ENCODE results near the gene DNAH3. TPM values are rescaled to one million over a fixed set of nuclear protein-coding genes. Genes with fewer than 3 reads are reported as not detected.
"Not testable (repeated sequence)": the region's sequence is repeated elsewhere in the genome, so short reads cannot be mapped to it uniquely, and the experiment has no call there.

The DNAH3 gene
- polyA plus RNA-seq, 2 of the 4 experiments (the other 2 are of a cell fraction) = 0.37 to 0.81 TPM

- Histone ChIP-seq H3K9me3 (no peaks in the 10 kb centered on the region), H3K4me2 (no peak overlapping the region), H3K4me3 (no peak overlapping the region), H3K27ac (no peak overlapping the region), H3K4me1 (no peaks in the 10 kb centered on the region)
- TF ChIP-seq E2F6 (IDR thresholded peaks at IDR 0.05; ENCODE audit: borderline replicate concordance, low read depth) (no peak), RAD21 (conservative IDR thresholded peaks at IDR 0.05 in 1 of 2, IDR thresholded peaks at IDR 0.05 in 1 of 2) (no peak), PBX3 (IDR thresholded peaks at IDR 0.05) (no peak), RNF2 (IDR thresholded peaks at IDR 0.05; ENCODE audit: borderline replicate concordance, low read depth) (no peak), GATA3 (IDR thresholded peaks at IDR 0.05; ENCODE audit: borderline replicate concordance) (no peak), FOSL2 (IDR thresholded peaks at IDR 0.05) (no peak), FOSL2 (CRISPR knock-in tag; IDR thresholded peaks at IDR 0.05) (no peak)
- TF ChIP-seq, protein P1, sequence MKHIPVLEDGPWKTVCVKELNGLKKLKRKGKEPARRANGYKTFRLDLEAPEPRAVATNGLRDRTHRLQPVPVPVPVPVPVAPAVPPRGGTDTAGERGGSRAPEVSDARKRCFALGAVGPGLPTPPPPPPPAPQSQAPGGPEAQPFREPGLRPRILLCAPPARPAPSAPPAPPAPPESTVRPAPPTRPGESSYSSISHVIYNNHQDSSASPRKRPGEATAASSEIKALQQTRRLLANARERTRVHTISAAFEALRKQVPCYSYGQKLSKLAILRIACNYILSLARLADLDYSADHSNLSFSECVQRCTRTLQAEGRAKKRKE (CRISPR knock-in tag; IDR thresholded peaks at IDR 0.05; ENCODE audit: low read depth) = no peak
- POLR2A ChIA-PET = no interaction called here
- DNase-seq (ENCODE audit: low read depth in 1 of 2, low spot score in 1 of 2) (no peak), FAIRE-seq (no peak), ATAC-seq (no peak)
- WGBS (ENCODE audit: missing lambda C conversion rate) = 58% methylated on average over 7 of the region's 7 CpGs
- CTCF ChIA-PET = interaction anchor here (0.8 to 2.4 kb wide), 2 partner anchors 32 to 41 kb away, joined by 3 to 7 read pairs; no protein-coding TSS in a partner anchor
Measured at GRCh38 chr16:21125191-21125590, 25.5 kb downstream of the DNAH3 start.

- Histone ChIP-seq H3K4me2 (no peak overlapping the region), H3K27ac (no peak overlapping the region), H3K9me3 (0 out of 3 replicates have a peak, but pooled peaks cover 12% of the 10 kb centered on the region), H3K4me3 (no peak overlapping the region), H3K4me1 (no peaks in the 10 kb centered on the region)
- DNase-seq (ENCODE audit: low read depth in 1 of 2, low spot score in 1 of 2) (no peak), FAIRE-seq (no peak), ATAC-seq (no peak)
- TF ChIP-seq HOXB13 (CRISPR knock-in tag; IDR thresholded peaks at IDR 0.05; ENCODE audit: low read depth) = no peak
- CTCF ChIA-PET = interaction anchor here (0.9 to 1.4 kb wide), 4 partner anchors 20 to 271 kb away, joined by 3 to 5 read pairs (median 3); no protein-coding TSS in a partner anchor
- WGBS (ENCODE audit: missing lambda C conversion rate) = 32% methylated on average over 2 of the region's 2 CpGs
- POLR2A ChIA-PET = no interaction called here
Measured at GRCh38 chr16:21120976-21121520, 29.6 kb downstream of the DNAH3 start.

GRCh38 chr16:21117567-21117966 is 33.1 kb downstream of the DNAH3 start:
- no peak for FAIRE-seq
- no peaks in the 10 kb centered on the region for H3K4me1 ChIP-seq

GRCh38 chr16:21116148-21116693 is 34.4 kb downstream of the DNAH3 start:
- no peak for FAIRE-seq

More at GRCh38 chr16:21117567-21117966, 33.1 kb downstream of the DNAH3 start:
- TF ChIP-seq TP53 (CRISPR knock-in tag; IDR thresholded peaks at IDR 0.05) (no peak), NR3C1 (IDR thresholded peaks at IDR 0.05) (no peak), NPAS2 (CRISPR knock-in tag; IDR thresholded peaks at IDR 0.05; ENCODE audit: borderline replicate concordance) (no peak), NFE2L2 (conservative IDR thresholded peaks at IDR 0.05; ENCODE audit: low read length) (no peak), PHF8 (IDR thresholded peaks at IDR 0.05; ENCODE audit: borderline replicate concordance, low read depth) (no peak), HOXB5 (CRISPR knock-in tag; IDR thresholded peaks at IDR 0.05) (no peak), KDM5A (IDR thresholded peaks at IDR 0.05) (no peak), EHF (CRISPR knock-in tag; IDR thresholded peaks at IDR 0.05) (no peak), HOXB13 (CRISPR knock-in tag; IDR thresholded peaks at IDR 0.05; ENCODE audit: low read depth) (no peak), HEYL (CRISPR knock-in tag; IDR thresholded peaks at IDR 0.05) (no peak)
- TF ChIP-seq, protein P2, sequence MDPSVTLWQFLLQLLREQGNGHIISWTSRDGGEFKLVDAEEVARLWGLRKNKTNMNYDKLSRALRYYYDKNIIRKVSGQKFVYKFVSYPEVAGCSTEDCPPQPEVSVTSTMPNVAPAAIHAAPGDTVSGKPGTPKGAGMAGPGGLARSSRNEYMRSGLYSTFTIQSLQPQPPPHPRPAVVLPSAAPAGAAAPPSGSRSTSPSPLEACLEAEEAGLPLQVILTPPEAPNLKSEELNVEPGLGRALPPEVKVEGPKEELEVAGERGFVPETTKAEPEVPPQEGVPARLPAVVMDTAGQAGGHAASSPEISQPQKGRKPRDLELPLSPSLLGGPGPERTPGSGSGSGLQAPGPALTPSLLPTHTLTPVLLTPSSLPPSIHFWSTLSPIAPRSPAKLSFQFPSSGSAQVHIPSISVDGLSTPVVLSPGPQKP (IDR thresholded peaks at IDR 0.05; ENCODE audit: low read depth, low read length) = no peak
- POLR2A ChIA-PET = no interaction called here
- CTCF ChIA-PET = no interaction called here
- WGBS (ENCODE audit: missing lambda C conversion rate) = 75% methylated on average over 4 of the region's 4 CpGs
- no peak for DNase-seq (ENCODE audit: low read depth in 1 of 2, low spot score in 1 of 2)
- no peak overlapping the region for H3K4me3 ChIP-seq
- no peak overlapping the region for H3K4me2 ChIP-seq
- 0 out of 3 replicates have a peak, but pooled peaks cover 12% of the 10 kb centered on the region for H3K9me3 ChIP-seq
- H3K27ac ChIP-seq = no peak overlapping the region
- ATAC-seq = no peak

GRCh38 chr16:21115551-21115950 is 35.1 kb downstream of the DNAH3 start:
- ATAC-seq; FAIRE-seq; CTCF ChIA-PET; H3K4me3 ChIP-seq; POLR2A ChIA-PET; DNase-seq (ENCODE audit: low read depth in 1 of 2, low spot score in 1 of 2); H3K4me2 ChIP-seq; H3K27ac ChIP-seq; H3K4me1 ChIP-seq: not testable (repeated sequence)
- H3K9me3 ChIP-seq = 0 out of 3 replicates have a peak, but pooled peaks cover 12% of the 10 kb centered on the region
- WGBS (ENCODE audit: missing lambda C conversion rate) = 73% methylated on average over 4 of the region's 4 CpGs

More at GRCh38 chr16:21116148-21116693, 34.4 kb downstream of the DNAH3 start:
- DNase-seq (ENCODE audit: low read depth in 1 of 2, low spot score in 1 of 2) = no peak
- no peak overlapping the region for H3K27ac ChIP-seq
- H3K4me2 ChIP-seq = no peak overlapping the region
- no peak for ATAC-seq
- no peaks in the 10 kb centered on the region for H3K4me1 ChIP-seq
- TF ChIP-seq FOSB (CRISPR knock-in tag; IDR thresholded peaks at IDR 0.05) (no peak), POLR2A (IDR thresholded peaks at IDR 0.05; ENCODE audit: low read length) (no peak), JUN (IDR thresholded peaks at IDR 0.05) (no peak), EHMT2 (IDR thresholded peaks at IDR 0.05; ENCODE audit: low read depth) (no peak), MYC (IDR thresholded peaks at IDR 0.05; ENCODE audit: borderline replicate concordance, low read length) (no peak)
- POLR2A ChIA-PET = no interaction called here
- H3K9me3 ChIP-seq = 0 out of 3 replicates have a peak, but pooled peaks cover 12% of the 10 kb centered on the region
- no peak overlapping the region for H3K4me3 ChIP-seq
- WGBS (ENCODE audit: missing lambda C conversion rate) = 60% methylated on average over 13 of the region's 13 CpGs
- CTCF ChIA-PET = no interaction called here
